HG03342 (cell line): ENCODE data around the gene PAK2.
"Not testable (repeated sequence)": the region's sequence is repeated elsewhere in the genome, so short reads cannot be mapped to it uniquely, and the experiment has no call there.

ENCODE experiments used
- ATAC-seq: cut with Tn5 transposase; IDR thresholded peaks from one replicate; pipeline ENCODE4 v1.9.1; 2021; ENCODE audit warnings: mild to moderate bottlenecking, moderate library complexity; ENCODE audit not compliant: unreplicated experiment

Gene PAK2

GRCh38 chr3:196777836-196778235 lies 38.2 kb downstream of the PAK2 start:
- ATAC-seq, result no peak

GRCh38 chr3:196778755-196779154 lies 39.1 kb downstream of the PAK2 start:
- no peak for ATAC-seq

- no peak for ATAC-seq
Observed at GRCh38 chr3:196782511-196782910, 42.9 kb downstream of the PAK2 start.

- no peak for ATAC-seq
Observed at GRCh38 chr3:196788528-196788927, 48.9 kb downstream of the PAK2 start.

- no peak for ATAC-seq
Observed at GRCh38 chr3:196789885-196790359, 50.3 kb downstream of the PAK2 start.

GRCh38 chr3:196790636-196791035 lies 51.0 kb downstream of the PAK2 start:
- ATAC-seq, result no peak

- ATAC-seq, result no peak
Observed at GRCh38 chr3:196792771-196793170, 53.1 kb downstream of the PAK2 start.

GRCh38 chr3:196793246-196793645 lies 53.6 kb downstream of the PAK2 start:
- no peak for ATAC-seq

GRCh38 chr3:196794467-196794866 lies 54.8 kb downstream of the PAK2 start:
- ATAC-seq, result no peak

- no peak for ATAC-seq
Observed at GRCh38 chr3:196796317-196796716, 56.7 kb downstream of the PAK2 start.

GRCh38 chr3:196800742-196801434 lies 61.2 kb downstream of the PAK2 start:
- ATAC-seq, result no peak

- no peak for ATAC-seq
Observed at GRCh38 chr3:196803891-196804468, 64.3 kb downstream of the PAK2 start.

- ATAC-seq, result no peak
Observed at GRCh38 chr3:196804773-196805172, 65.1 kb downstream of the PAK2 start.

- ATAC-seq, result no peak
Observed at GRCh38 chr3:196810963-196811581, 71.4 kb downstream of the PAK2 start.

GRCh38 chr3:196812853-196813252 lies 73.2 kb downstream of the PAK2 start:
- ATAC-seq, result no peak

- ATAC-seq, result no peak
Observed at GRCh38 chr3:196813903-196814302, 74.2 kb downstream of the PAK2 start.

- ATAC-seq, result no peak
Observed at GRCh38 chr3:196821806-196822355, 82.2 kb downstream of the PAK2 start.

GRCh38 chr3:196829651-196830050 lies 90.0 kb downstream of the PAK2 start:
- ATAC-seq, result not testable (repeated sequence)

- ATAC-seq, result no peak
Observed at GRCh38 chr3:196835086-196835485, 95.4 kb downstream of the PAK2 start.

GRCh38 chr3:196836626-196837025 lies 97.0 kb downstream of the PAK2 start:
- ATAC-seq, result not testable (repeated sequence)

GRCh38 chr3:196837819-196838420 lies 98.3 kb downstream of the PAK2 start:
- peak; percentile 71 for ATAC-seq
